GM19324 (cell line): Measurements from ENCODE around the gene C1QTNF6.

ENCODE experiments used
- ATAC-seq: cut with Tn5 transposase; IDR thresholded peaks from one replicate; pipeline ENCODE4 v1.9.1; 2021; ENCODE audit warnings: mild to moderate bottlenecking, moderate library complexity; ENCODE audit not compliant: unreplicated experiment, low FRiP score

C1QTNF6 gene

DNA sequence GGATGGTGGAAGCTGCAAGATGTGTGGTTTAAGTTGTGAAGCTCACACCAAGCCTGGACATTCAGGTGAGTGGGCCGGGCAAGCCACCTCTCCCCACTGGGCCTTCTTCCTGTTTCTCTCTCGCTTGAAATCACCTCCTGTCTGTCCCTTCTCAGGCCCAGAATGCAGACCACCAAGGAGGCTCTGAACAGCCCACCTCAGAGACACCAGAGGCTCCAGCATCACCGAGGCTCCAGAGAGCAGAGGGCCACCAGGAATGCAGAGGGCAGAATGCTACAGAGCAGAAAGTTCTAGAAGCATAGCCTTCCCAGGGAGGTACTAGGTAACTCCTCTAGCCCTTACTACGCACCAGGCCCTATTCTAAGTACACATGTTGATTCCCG lies 23.6 kb downstream of the C1QTNF6 start:
- ATAC-seq: no peak

DNA sequence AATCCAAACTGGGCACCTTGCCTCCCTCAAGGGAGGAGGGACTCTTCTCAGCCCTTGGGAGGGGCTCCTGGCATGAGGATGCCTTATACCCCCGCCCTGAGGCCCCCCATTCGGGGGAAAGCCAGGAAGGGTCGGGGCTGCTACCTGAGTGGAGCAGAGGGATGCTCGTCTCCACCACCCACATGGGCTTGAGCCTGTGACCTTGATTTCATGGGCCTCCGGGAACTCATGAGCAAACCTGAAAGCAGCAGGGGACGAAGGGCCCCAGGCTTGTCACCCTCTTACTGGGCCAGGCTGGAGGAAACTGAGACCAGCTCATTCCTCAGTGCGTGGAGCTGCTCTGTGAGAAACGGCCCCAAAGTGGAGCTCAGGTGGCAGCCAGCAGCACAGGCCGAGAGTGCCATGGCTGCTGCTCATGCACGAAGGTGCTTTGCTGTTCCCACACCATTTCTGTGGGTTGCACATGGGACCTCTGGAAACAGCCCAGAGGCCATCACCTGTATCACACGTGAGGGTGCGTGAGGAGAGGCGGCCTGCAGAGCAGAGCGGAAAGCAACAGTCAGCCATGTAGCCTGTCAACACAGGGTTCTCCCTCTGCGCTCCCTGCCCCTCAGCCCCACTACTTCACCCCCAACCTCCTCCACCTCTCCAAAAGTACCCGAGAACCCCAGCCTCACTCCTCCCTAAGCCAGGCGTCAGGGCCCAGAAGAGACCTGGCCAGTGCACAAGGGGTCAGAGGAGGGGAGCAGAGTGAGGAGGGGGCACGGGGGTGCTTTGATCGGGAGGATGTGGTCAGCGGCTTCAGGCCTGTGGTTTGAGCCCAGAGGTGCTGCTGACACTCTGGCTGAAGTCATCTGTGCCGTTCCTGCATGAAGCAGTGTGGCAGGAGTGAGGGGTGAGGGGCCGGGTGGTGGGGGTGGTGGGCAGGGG lies 24.2 kb downstream of the C1QTNF6 start:
- ATAC-seq: no peak

- ATAC-seq: no peak
Observed at GRCh38 chr22:37163096-37163489, 25.0 kb downstream of the C1QTNF6 start.

- peak; percentile 55 for ATAC-seq
Observed at GRCh38 chr22:37162221-37163095, 25.6 kb downstream of the C1QTNF6 start.

DNA sequence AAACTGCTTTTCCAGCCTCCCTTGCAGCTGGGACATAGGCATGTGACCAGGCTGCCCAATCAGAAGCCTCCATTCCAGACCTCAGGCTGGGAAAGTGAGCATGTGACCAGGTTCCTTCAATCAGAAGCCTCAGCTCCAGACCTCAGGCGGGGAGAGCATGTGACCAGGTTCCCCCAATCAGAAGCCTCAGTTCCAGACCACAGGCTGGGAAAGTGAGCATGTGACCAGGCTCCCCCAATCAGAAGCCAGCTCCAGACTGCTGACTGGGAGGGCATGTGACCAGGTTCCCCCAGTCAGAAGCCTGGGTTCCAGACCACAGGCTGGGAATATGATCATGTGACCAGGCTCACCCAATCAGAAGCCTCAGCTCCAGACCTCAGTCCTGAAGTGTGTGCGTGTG lies 26.6 kb downstream of the C1QTNF6 start:
- ATAC-seq: no peak

DNA sequence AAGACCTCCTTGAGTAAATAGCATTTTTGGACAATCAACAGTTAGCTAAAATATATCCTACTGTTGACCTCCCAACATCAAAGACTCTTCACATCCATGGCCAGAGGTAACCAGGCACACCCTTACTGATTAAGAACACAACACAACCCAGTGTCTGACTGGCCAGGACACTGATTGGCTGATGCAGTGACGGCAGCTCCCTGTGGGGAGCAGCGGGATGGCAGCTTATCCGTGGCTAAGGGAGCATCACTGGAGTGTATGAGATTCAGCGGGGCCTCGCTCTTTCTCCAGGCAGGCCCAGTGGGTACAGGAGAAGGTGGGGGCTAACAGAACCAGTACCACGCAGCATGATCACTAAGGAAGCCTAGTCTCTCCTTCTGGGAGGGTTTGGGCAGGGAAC lies 28.0 kb downstream of the C1QTNF6 start:
- ATAC-seq: no peak

DNA sequence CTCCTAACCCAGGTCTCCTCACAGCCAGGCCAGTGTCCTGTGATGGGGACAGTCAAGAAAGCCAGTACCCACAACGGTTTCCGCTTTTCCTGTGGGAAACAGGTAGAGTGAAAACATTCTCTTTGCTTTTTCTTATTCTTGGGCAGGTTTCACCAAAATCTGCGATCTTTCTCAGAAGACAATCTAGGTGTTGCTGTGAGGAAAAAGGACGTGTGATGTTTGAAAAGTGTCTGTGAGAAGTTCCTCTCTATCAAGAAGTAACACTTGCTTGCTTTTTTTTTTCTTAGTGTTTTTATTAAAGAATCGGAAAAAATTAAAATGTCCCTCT lies 29.1 kb downstream of the C1QTNF6 start:
- ATAC-seq: no peak

DNA sequence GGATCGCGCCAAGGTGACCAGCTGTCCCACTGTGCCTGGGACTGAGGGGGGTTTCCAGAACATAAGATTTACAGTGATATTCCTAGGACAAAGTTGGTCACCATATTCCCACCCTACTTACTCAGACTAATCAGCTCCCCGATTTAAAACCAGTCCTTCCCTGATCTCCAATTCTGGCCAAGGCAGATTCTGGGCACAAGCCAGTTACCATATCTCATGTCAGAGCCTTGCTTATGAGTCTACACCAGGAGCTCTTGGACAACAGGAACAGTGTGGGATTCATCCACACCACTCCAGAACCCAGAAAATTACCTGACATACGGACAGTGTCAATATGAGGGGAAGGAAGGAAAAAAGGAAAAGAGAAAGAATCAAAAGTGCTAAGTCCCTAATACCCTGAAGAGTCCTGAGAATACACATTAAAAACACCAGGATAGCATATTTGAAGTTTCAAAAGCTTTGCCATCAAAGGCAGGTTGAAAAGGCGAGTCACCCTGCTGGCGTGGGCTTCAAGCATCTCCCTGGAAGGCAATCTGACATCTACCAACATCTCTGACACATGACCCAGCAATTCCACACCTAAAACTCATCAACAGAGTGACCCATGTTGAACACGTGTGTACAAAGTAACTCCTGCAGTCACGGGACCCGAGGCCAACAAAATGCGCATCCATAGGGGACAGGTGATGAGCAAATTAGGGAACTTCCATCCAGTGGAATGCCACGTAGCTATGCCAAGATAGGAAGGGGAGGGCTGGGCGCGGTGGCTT lies 30.3 kb downstream of the C1QTNF6 start:
- no peak for ATAC-seq

DNA sequence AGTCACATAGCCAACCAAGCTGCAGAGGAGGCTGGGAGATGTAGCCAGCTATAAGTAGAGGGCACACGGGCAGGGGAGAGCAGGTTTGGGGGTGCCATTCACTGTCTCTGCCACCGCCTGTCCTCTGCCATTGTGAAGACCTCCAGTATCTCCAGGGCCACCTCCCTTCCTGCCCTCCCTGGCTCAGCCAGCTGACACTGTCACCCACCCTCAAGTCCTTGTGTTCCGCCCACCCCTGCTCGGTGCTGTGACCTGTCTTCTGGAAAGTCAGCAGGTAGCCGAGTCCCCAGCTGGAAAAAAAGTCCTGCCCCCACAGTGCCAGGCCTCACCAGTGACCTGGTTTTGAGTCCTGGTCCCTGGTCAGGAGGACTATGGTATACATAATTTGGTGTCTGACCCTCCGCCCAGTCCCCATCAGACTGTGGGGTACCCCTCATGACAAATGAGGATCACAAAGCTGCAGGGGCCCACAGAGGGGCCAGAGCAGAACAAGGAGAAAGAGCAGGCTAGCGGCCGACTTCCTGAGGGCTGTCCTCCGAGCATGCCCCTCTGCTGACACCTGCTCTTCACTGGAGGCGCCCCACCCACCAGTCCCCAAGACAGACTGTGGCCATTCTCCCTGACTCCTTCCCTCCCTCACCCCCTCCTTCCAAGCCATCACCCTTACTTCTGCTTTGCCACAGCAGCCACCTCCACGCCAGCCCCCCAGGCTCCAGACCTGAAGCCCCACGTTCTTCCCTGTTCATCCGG lies 31.2 kb downstream of the C1QTNF6 start:
- ATAC-seq: no peak

- ATAC-seq: no peak
Observed at GRCh38 chr22:37155971-37156370, 32.1 kb downstream of the C1QTNF6 start.

GRCh38 chr22:37154925-37155712 lies 32.9 kb downstream of the C1QTNF6 start:
- no peak for ATAC-seq

GRCh38 chr22:37153901-37154300 lies 34.1 kb downstream of the C1QTNF6 start:
- no peak for ATAC-seq

DNA sequence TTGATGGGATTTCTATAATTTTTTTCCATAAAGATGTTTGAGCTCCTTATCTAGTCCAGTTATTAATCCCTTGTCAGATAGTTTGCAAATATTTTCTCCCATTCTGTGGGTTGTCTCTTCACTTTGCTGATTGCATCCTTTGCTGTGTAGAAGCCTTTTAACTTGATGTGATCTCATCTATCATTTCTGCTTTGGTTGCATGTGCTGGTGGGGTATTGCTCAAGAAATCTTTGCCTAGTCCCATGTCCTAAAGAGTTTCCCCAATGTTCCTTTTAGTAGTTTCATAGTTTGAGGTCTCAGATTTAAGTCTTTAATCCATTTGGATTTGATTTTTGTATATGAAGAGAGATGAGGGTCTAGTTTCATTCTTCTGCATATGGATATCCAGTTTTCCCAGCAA lies 36.6 kb downstream of the C1QTNF6 start:
- ATAC-seq: no peak

GRCh38 chr22:37150701-37151100 lies 37.3 kb downstream of the C1QTNF6 start:
- no peak for ATAC-seq

DNA sequence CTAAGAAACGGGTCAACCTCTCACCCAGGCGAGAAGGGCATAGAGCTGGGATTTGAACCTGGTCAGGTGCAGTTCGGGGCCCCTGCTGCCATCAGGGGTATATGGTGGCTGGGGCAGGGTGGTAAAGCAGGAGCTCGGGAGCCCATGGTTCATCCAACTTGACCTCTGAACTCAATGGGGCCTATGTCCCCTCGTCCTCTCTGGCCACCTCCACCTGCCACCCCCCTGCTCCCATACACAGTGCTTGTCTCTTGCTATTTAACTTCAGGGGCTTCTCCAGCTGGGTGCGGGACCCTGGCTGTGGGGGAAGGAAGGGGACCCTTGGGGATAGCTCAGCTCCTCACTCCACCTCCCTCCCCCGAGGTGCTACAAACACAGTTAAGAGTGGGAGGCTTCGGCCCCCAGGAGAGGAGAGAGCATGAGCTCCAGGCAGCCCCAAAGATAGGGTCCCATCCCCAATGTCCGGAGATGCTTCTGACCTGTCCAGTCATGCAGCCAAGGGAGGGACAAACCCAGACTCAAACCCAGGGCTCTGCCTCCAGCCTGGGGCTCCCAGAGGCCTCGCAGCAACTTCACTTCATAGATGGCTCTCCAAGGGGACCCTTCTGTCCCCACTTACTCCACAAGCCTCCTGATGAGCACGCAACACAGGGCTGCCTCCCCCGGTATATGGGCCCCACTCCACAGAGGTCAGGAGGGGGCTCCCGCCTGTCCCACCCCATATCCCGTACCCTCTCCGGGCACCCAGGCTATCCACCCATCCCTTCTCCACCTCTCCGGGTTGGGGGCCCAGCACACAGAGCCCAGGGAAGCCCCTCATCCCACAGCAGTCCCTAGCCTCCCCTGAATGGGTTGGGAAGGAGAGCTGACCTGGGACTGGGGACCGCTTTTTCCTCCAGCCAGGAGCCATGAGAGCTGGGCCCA lies 39.0 kb downstream of the C1QTNF6 start:
- peak; percentile 23 for ATAC-seq

- no peak for ATAC-seq
Observed at GRCh38 chr22:37148031-37148651, 39.9 kb downstream of the C1QTNF6 start.

DNA sequence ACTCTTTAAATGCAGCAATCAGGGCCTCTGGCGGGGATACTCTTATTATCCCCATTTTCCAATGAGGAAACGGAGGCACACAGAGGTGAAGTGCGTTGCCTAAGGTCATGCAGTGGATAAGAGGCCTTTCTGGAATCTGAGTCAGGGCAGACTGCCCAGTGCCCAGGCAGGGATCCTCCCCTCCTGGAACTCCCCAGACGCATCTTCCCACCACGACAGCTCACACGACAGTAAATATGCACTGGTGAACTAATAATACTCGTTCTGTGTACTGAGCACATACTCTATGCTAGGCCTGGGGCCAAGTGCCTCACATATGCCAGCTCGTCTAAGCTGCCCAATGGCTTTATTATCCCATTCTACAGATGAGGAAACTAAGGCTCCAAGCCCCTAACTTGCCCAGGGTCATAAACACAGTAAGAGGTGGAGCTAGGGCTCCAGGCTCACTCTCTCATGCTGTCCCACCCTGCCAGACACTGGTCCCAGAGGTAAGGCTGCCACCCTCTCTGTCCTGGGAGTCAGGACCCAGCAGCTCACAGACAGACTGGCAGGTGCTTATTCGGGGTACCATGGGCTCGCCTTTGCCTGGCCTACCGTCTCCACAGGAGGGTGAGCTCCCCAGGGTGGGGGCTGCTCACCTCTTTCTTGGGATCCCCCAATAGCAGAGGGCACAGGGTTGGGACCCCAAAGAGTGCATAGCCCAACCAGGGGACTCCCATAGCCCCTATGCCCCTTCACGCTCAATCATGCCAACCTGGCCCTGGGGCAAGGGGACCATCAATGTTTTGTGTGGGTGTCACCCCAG lies 40.7 kb downstream of the C1QTNF6 start:
- no peak for ATAC-seq
